Vagina (tissue), 2 donors: ENCODE results near the gene EPHB1.

Experiments
- POLR2A ChIP-seq, 2 donors: fragments of 450-650 bp; IDR thresholded peaks; one replicate each; pipeline ENCODE4 v1.6.1; 2017; ENCODE audit warnings: antibody characterized with exemption in 2 of 2, mild to moderate bottlenecking in 2 of 2, moderate library complexity in 2 of 2
- POLR2AphosphoS5 ChIP-seq, 2 donors: sonication (generic); formaldehyde crosslinking; IDR thresholded peaks; one replicate each; pipeline ENCODE4 v1.9.0; 2017; ENCODE audit warnings: antibody characterized with exemption in 2 of 2, mild to moderate bottlenecking in 2 of 2, low read depth in 1 of 2; ENCODE audit not compliant: insufficient read depth in 1 of 2
- TF ChIP-seq, protein P1 (sequence below), 3 experiments: fragments of 450-650 bp in 2 of 3; fragments of 200-600 bp in 1 of 3; sonication (generic) in 1 of 3; IDR thresholded peaks; one replicate each; pipeline ENCODE4 v1.5.1; 2017 to 2019; ENCODE audit warnings: antibody characterized with exemption in 3 of 3, mild to moderate bottlenecking in 2 of 3, moderate library complexity in 2 of 3

DNA sequence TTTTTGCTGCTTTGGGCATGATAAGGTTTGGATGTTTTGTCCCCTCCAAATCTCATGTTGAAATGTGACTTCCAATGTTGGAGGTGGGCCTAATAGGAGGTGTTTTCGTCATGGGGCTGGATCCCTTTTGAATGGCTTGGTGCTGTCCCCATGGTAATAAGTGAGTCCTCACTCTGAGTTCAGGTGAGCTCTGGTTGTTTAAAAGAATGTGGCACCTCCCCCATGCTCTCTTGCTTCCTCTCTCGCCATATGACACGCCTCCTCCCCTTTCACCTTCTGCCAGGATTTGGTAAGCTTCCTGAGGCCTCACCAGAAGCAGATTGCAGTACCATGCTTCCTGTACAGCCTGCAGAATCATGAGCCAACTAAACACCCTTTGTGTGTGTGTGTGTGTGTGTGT is 255.5 kb downstream of the EPHB1 start:
- TF ChIP-seq, protein P1, sequence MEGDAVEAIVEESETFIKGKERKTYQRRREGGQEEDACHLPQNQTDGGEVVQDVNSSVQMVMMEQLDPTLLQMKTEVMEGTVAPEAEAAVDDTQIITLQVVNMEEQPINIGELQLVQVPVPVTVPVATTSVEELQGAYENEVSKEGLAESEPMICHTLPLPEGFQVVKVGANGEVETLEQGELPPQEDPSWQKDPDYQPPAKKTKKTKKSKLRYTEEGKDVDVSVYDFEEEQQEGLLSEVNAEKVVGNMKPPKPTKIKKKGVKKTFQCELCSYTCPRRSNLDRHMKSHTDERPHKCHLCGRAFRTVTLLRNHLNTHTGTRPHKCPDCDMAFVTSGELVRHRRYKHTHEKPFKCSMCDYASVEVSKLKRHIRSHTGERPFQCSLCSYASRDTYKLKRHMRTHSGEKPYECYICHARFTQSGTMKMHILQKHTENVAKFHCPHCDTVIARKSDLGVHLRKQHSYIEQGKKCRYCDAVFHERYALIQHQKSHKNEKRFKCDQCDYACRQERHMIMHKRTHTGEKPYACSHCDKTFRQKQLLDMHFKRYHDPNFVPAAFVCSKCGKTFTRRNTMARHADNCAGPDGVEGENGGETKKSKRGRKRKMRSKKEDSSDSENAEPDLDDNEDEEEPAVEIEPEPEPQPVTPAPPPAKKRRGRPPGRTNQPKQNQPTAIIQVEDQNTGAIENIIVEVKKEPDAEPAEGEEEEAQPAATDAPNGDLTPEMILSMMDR (IDR thresholded peaks at IDR 0.05): no peak
- TF ChIP-seq POLR2A (IDR thresholded peaks at IDR 0.05) (no peak), POLR2AphosphoS5 (IDR thresholded peaks at IDR 0.05; ENCODE audit: insufficient read depth in 1 of 2, low read depth in 1 of 2) (no peak)
